K562 (cell line): ENCODE results near the gene ELOF1. TPM values are rescaled to one million over a fixed set of nuclear protein-coding genes. Genes with fewer than 3 reads are reported as not detected.

Experiments
- FUS ChIP-seq: fragments of 200-400 bp; formaldehyde crosslinking; optimal IDR thresholded peaks from 2 replicates; pipeline ENCODE3; 2017; ENCODE audit warnings: low read depth, low read length
- MTA3 ChIP-seq: fragments of 450-650 bp; formaldehyde crosslinking; IDR thresholded peaks from 2 replicates; pipeline ENCODE4 v1.6.1; 2017; ENCODE audit warnings: mild to moderate bottlenecking, borderline replicate concordance
- NONO ChIP-seq, 2 experiments: fragments of 200-400 bp in 1 of 2; fragments of 450-650 bp in 1 of 2; formaldehyde crosslinking in 1 of 2; IDR thresholded peaks; 2 replicates each; pipeline ENCODE4 v1.6.1; 2017; ENCODE audit warnings: low read depth in 2 of 2, mild to moderate bottlenecking in 2 of 2, moderate library complexity in 2 of 2, low read length in 1 of 2
- POU5F1 ChIP-seq: fragments of 150-350 bp; IDR thresholded peaks from 2 replicates; pipeline ENCODE4 v1.6.1; 2014; ENCODE audit warnings: borderline replicate concordance, low read length, low read depth, mild to moderate bottlenecking; ENCODE audit not compliant: partially characterized antibody
- TAF1 ChIP-seq: IDR thresholded peaks from 2 replicates; pipeline ENCODE4 v1.6.1; 2011; ENCODE audit warnings: mild to moderate bottlenecking, low read length, moderate library complexity; ENCODE audit not compliant: insufficient read depth, control insufficient read depth, severe bottlenecking; ENCODE audit errors: extremely low read depth
- TBP ChIP-seq: optimal IDR thresholded peaks from 2 replicates; pipeline ENCODE3; 2011; ENCODE audit warnings: low read depth, low read length, improper control_type of control experiment
- ZBTB49 ChIP-seq: sonication (generic); formaldehyde crosslinking; IDR thresholded peaks from 2 replicates; pipeline ENCODE4 v1.8.0; 2022; ENCODE audit warnings: missing genetic modification reagents, mild to moderate bottlenecking, borderline replicate concordance
- ZNF318 ChIP-seq, 2 experiments: fragments of 450-650 bp; IDR thresholded peaks; 2 replicates each; pipeline ENCODE4 v1.6.1; 2016; ENCODE audit warnings: mild to moderate bottlenecking in 2 of 2, borderline replicate concordance in 1 of 2, low read depth in 1 of 2, moderate library complexity in 1 of 2
- ZNF512 ChIP-seq: IDR thresholded peaks from 2 replicates; pipeline ENCODE4 v1.6.1; 2016; ENCODE audit warnings: missing genetic modification characterization, missing compliant biosample characterization
- polyA plus RNA-seq, 8 experiments: library from polyadenylated mRNA; depleted of rRNA in 4 of 8; stranded (reverse) in 5 of 8; unstranded in 3 of 8; fragments of >200 nt; fragmentation: Nextera tagmentation in 2 of 8; fragmentation: Illumina TruSeq in 1 of 8; extraction: Ambion mirVana in 2 of 8; extraction: Trizol in 1 of 8; gene quantifications; 2 replicates each; pipeline versions ENCODE4 v1.2.1 to v1.2.3, GENCODE V29; 2011 to 2014; ENCODE audit warnings: inconsistent platforms in 1 of 8, missing spikeins in 1 of 8
- total RNA-seq, 7 experiments: library from RNA; depleted of rRNA in 6 of 7; stranded (reverse); fragments of >200 nt in 6 of 7; fragmentation: Illumina TruSeq in 2 of 7; extraction: Trizol in 2 of 7; gene quantifications; 2 replicates each; pipeline versions ENCODE4 v1.2.1 to v1.2.3, GENCODE V29; 2011 to 2021; ENCODE audit warnings: low replicate concordance in 1 of 7

ELOF1 gene
- total and polyA plus RNA-seq, 9 of the 15 experiments (the other 6 are each of a cell fraction or from before 2014, with no cell fraction given), result 16.7 to 147 (median 74.2) TPM

- TF ChIP-seq TAF1 (no peak), FUS (no peak), POU5F1 (no peak), ZNF318 (IDR thresholded peaks at IDR 0.05; ENCODE audit: borderline replicate concordance in 1 of 2, low read depth in 1 of 2) (0 out of 4 replicates have a peak, but pooled peaks of 1 of the 2 experiments have one; percentile 38), TBP (no peak), NONO (IDR thresholded peaks at IDR 0.05; ENCODE audit: low read depth in 2 of 2, low read length in 1 of 2) (peak in 1 of 2 experiments; percentile 53; a peak in 1 of 4 replicates), MTA3 (peak; percentile 52; the same call in 1 of the 2 replicates), ZNF512 (tag) (no peak), ZBTB49 (no peak)
These were observed 19.5 kb upstream of the ELOF1 start (continued) for GRCh38 chr19:11578258-11579142.
